BE2C (cell line): ENCODE data around the gene JAGN1.

Experiments used
- DNase-seq: peaks from one replicate; pipeline ENCODE4 v3.0.0-alpha.2; 2020
- H3K27me3 ChIP-seq: fragments of 250-450 bp; sonication (Bioruptor Pico); 2 replicates; pipeline ENCODE4 v1.5.1; 2020; ENCODE audit warnings: mild to moderate bottlenecking
- H3K36me3 ChIP-seq: fragments of 250-450 bp; sonication (Bioruptor Pico); 2 replicates; pipeline ENCODE4 v1.5.1; 2020; ENCODE audit warnings: mild to moderate bottlenecking
- H3K4me1 ChIP-seq: fragments of 250-450 bp; sonication (Bioruptor Pico); 2 replicates; pipeline ENCODE4 v1.5.1; 2020
- H3K4me3 ChIP-seq: 2 replicates; pipeline ENCODE4 v1.5.1; 2011; ENCODE audit warnings: low read depth, low read length
- H3K9me3 ChIP-seq: fragments of 250-450 bp; sonication (Bioruptor Pico); 2 replicates; pipeline ENCODE4 v1.5.1; 2020
- CTCF ChIP-seq: IDR thresholded peaks from 2 replicates; pipeline ENCODE4 v1.5.1; 2012; ENCODE audit warnings: mild to moderate bottlenecking, low read depth, low read length

Gene JAGN1

GRCh38 chr3:9903238-9903624 lies 12.8 kb downstream of the JAGN1 start:
- no peaks in the 10 kb centered on the region for H3K27me3 ChIP-seq
- no peaks in the 10 kb centered on the region for H3K36me3 ChIP-seq
- DNase-seq = no peak
- no peak for TF ChIP-seq CTCF
- H3K9me3 ChIP-seq = no peaks in the 10 kb centered on the region
- H3K4me1 ChIP-seq = no peaks in the 10 kb centered on the region
- H3K4me3 ChIP-seq = no peak overlapping the region

- H3K4me3 ChIP-seq = no peak overlapping the region
Observed at GRCh38 chr3:9903904-9904303, 13.5 kb downstream of the JAGN1 start.

GRCh38 chr3:9906480-9906879 lies 16.1 kb downstream of the JAGN1 start:
- Histone ChIP-seq H3K27me3 (no peaks in the 10 kb centered on the region), H3K4me1 (no peaks in the 10 kb centered on the region), H3K36me3 (no peaks in the 10 kb centered on the region), H3K9me3 (no peaks in the 10 kb centered on the region), H3K4me3 (no peak overlapping the region)
- DNase-seq = no peak
- TF ChIP-seq CTCF = no peak

More at GRCh38 chr3:9903904-9904303, 13.5 kb downstream of the JAGN1 start:
- H3K4me1 ChIP-seq = no peaks in the 10 kb centered on the region
- H3K27me3 ChIP-seq = no peaks in the 10 kb centered on the region
- DNase-seq = no peak
- H3K9me3 ChIP-seq = no peaks in the 10 kb centered on the region
- no peak for TF ChIP-seq CTCF
- H3K36me3 ChIP-seq = no peaks in the 10 kb centered on the region

- no peaks in the 10 kb centered on the region for H3K36me3 ChIP-seq
- no peak for DNase-seq
- H3K4me3 ChIP-seq = no peak overlapping the region
- TF ChIP-seq CTCF = no peak
- H3K27me3 ChIP-seq = no peaks in the 10 kb centered on the region
- no peaks in the 10 kb centered on the region for H3K4me1 ChIP-seq
- no peaks in the 10 kb centered on the region for H3K9me3 ChIP-seq
Observed at GRCh38 chr3:9908286-9908685, 17.9 kb downstream of the JAGN1 start.

GRCh38 chr3:9909221-9910013 lies 19.0 kb downstream of the JAGN1 start:
- Histone ChIP-seq H3K4me1 (no peaks in the 10 kb centered on the region), H3K36me3 (no peaks in the 10 kb centered on the region), H3K4me3 (no peak overlapping the region), H3K9me3 (no peaks in the 10 kb centered on the region), H3K27me3 (no peaks in the 10 kb centered on the region)
- no peak for DNase-seq
- no peak for TF ChIP-seq CTCF

- no peaks in the 10 kb centered on the region for H3K9me3 ChIP-seq
- no peak overlapping the region for H3K4me3 ChIP-seq
- H3K4me1 ChIP-seq = peaks cover 5% of the 10 kb centered on the region; the same call in 1 of the 2 replicates
- no peaks in the 10 kb centered on the region for H3K36me3 ChIP-seq
- DNase-seq = no peak
- no peaks in the 10 kb centered on the region for H3K27me3 ChIP-seq
- no peak for TF ChIP-seq CTCF
Observed at GRCh38 chr3:9911863-9912262, 21.5 kb downstream of the JAGN1 start.
